Muscle of back (tissue), 11 donors: Measurements from ENCODE around the gene SPTLC3. TPM values are rescaled to one million over a fixed set of nuclear protein-coding genes. Genes with fewer than 3 reads are reported as not detected.
A peak's percentile ranks its signal among the peaks of the same experiment; 100 is the strongest.

Experiments used
- DNase-seq, 3 donors: peaks; one replicate each; pipeline versions ENCODE4 v3.0.0 to v3.0.0-alpha.2; 2013
- polyA plus RNA-seq, 10 donors: library from polyadenylated mRNA; unstranded; fragments of 120-200 nt; gene quantifications; one replicate each; pipeline ENCODE4 v1.2.1, GENCODE V29; 2013; ENCODE audit not compliant: insufficient read length in 10 of 10

SPTLC3 gene
- polyA plus RNA-seq, 10 donors = 2.3 to 4.8 (median 2.9) TPM

DNA sequence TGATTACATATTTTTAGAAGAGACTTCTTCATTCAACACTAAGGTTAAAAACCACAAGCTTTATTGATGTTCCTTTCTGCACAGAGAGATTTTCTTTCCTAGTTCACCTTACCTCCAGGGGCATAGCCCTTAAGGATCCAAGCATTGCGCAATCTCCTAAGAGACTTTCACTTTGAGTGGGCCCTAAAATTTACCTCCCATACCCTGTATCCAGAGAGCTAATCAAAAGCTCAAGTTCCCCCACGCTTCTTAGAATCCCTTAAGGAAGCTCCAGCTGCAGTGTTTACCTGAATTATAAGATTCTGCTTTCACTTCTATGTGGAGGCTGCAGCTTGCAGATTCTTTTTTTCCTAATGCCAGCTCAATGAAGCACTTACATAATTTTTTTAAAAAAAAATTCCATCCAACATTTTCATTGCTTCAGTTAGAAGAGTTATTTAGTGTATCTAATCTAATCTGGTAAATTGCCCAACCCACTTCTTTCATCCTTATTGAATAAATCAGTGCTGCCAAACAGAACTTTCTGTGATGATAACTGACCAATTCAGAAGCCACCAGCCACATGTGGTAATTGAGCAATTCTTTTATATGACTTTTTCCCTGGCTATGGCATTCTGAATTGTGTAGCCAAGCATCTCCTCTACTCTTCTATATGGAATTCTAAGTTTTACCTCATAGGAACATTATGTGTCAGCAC, 24.6 kb upstream of the SPTLC3 start:
- DNase-seq = no peak

GRCh38 chr20:12984863-12985262, 23.9 kb upstream of the SPTLC3 start:
- no peak for DNase-seq

DNA sequence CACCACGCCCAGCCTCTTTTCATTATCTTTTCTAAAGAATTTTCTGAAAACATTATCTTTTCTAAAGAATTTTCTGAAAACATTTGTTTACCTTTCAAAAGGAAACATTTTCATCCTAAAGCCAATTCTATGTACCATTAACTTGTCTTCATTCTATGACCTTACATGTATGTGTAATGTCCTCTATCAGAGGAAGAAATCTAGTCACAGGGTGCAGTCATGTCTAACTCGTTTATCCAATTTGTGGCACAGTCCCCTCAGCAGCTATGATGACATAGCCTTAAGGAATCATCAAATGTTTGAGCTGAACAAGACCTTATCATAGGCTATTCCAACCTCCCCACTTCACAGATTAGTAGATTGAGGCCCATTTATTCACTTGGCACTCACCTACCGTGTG, 21.5 kb upstream of the SPTLC3 start:
- DNase-seq = no peak

- DNase-seq = no peak
Measured at GRCh38 chr20:12989586-12990115, 19.1 kb upstream of the SPTLC3 start.

DNA sequence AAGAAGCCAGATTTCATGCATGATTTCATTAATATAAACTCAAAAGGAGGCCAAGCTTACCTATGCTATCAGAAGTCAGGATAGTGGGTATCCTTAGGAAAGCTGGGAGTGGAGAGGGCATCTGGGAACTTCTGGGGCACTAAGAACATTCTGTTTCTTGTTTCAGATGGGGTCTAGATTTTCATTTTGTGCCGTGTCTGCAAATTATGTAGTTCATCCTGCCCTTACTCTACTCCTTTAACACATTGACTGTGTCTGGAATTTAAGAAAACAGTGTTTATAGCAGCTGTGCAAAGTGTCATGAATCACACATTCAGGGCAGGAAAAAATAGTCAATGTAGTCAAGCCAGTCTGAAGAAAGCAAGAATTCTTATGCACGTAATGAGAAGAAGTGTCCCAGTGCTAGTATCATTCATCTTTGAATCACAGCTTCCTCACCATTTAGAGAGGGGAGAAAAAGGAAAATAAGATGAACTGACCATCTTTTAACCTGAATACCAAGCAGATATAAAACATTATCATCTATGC, 11.6 kb upstream of the SPTLC3 start:
- DNase-seq = no peak

- DNase-seq = no peak
Measured at GRCh38 chr20:12998046-12998445, 10.7 kb upstream of the SPTLC3 start.

DNA sequence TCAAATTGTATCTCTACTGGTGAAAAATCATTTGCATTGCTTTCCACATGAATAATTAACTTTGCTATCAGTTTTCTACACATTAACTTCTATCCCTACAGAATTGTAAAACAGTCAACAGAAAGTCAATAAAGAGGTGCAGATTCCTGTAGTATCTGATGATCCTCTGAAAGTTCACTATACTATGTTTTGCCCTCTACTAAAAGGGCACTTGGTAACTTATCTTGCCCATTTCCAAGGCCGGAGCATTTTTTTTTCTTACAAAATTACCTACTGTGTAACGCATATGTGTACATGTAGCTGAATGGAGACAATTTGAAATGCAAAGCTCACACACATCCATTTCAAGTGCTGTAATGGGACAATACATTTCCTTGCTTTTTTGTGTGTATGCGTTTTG, 9.6 kb upstream of the SPTLC3 start:
- DNase-seq = no peak

DNA sequence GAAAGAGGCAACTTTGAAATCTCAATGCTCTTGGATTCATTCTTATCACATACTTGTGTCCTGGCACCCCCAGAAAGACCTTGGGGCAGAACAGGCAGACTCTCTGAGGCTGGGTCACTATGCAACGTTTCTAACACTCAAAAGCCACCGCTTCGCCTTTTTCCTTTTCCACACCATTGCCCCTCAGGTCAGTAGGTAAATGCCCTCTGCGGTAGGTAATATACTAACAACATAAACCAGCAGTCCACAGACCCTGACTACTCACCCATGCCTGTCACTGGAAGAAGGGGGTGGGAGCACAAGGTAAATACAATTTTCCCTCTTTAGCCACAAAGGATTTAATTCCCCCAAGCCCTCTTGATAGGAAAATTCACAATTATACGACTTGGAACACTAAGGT, 6.5 kb upstream of the SPTLC3 start:
- no peak for DNase-seq

- peak in 1 of 3 donors; percentile 45 for DNase-seq
Measured at GRCh38 chr20:13006825-13007224, 1.9 kb upstream of the SPTLC3 start.

- no peak for DNase-seq
Measured at GRCh38 chr20:13007596-13007995, 1.2 kb upstream of the SPTLC3 start.

DNA sequence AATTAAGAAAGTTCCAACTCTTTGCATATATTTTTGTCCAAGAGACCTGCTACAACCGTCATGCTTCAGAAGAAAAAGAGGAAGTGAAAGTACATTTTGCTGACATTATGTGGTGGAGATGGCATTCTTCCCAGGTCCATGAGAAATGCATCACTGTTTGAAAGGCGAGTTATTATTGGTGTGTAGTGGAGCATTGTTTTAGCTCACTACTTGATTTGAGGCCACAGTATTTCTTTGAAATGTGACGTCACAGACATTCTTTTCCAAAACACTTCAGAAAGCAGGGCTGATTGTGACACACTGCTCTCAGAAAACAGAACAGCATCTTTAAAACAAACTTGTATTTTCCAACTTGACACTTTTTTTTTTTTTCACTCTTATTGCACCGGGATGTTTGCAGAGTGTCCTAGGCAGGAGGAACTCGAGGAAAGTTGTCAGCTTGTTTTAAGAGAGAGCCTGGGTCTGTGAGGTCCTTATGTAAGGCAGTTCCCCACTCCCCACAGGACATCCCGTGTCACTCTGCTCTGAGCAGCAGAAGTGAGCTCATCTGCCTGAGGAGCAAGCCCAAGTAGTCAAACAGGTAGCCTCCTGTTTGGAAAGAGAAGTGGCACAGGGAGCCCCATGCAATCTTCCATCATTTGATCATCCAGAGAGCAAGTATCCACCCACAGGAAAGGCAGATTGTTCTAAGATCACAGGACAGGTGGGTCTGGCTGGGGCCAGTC, 1.1 kb downstream of the SPTLC3 start:
- peak; percentile 88 to 93 (median 90) for DNase-seq

DNA sequence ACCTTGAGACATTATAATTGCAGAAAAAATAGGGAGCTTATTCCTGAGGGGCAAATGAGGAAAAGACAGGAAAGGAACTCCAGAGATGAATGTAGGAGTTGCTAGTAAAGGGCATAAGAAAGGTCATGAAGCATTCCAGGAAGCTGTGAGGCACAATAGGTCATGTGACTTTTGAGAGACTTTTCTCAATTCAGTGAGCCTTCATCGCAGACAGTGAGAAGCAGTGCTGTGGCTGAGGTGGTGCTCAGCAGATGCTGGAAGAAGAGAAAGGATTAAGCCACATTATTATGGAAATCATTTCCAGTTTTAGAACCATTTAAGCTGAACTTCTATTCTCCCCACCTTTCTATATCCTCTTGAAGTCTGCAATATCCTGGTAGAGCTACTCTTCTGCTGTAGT, 4.1 kb downstream of the SPTLC3 start:
- no peak for DNase-seq

- no peak for DNase-seq
Measured at GRCh38 chr20:13013411-13013810, 4.6 kb downstream of the SPTLC3 start.

DNA sequence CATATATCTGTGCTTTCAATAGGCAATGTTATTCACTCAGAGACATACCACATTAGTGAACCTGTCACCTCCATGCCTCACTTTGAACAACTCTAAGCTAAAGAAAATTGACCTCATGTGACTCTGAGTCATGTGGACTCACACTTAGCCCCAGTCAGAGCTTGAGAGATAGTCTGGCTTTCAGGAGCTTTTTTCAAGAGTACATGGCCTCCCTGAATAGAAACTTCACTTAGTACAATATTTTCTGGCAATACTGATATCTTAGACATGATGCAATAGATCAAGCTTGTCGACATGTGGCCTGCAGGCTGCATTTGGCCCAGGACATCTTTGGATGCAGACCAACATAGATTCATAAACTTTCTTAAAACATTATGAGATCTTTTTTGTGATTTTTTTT, 8.5 kb downstream of the SPTLC3 start:
- no peak for DNase-seq

DNA sequence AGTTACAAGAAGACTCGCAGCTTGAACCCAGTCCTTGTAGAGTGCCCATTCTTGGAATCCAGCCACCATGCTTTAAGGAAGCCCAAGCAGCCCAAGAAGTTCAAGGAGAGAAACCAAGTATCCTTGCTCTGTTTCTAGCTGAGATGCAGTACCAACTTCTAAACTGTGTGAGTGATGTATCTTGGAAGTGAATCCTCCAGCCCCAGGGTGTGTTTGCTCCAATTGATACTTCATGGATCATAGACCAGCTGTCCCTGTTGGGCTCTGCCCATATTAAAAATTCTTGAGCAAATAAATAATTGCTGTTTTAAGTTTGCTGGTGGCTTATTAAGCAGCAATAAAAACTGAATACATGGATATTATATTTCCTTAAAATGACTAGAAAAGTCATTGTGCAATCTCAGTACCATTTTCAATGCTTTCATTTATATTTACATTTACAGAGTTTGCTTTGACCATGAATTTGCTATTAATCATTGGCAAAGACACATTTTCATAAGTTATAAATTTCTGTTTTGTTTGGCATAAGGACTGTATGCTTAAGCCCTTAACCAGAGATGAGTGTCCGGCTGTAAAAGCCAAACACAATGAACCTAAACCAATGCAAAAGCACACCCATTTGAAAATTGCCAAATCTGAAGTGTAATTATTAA, 9.2 kb downstream of the SPTLC3 start:
- no peak for DNase-seq

GRCh38 chr20:13021205-13021970, 12.6 kb downstream of the SPTLC3 start:
- no peak for DNase-seq

DNA sequence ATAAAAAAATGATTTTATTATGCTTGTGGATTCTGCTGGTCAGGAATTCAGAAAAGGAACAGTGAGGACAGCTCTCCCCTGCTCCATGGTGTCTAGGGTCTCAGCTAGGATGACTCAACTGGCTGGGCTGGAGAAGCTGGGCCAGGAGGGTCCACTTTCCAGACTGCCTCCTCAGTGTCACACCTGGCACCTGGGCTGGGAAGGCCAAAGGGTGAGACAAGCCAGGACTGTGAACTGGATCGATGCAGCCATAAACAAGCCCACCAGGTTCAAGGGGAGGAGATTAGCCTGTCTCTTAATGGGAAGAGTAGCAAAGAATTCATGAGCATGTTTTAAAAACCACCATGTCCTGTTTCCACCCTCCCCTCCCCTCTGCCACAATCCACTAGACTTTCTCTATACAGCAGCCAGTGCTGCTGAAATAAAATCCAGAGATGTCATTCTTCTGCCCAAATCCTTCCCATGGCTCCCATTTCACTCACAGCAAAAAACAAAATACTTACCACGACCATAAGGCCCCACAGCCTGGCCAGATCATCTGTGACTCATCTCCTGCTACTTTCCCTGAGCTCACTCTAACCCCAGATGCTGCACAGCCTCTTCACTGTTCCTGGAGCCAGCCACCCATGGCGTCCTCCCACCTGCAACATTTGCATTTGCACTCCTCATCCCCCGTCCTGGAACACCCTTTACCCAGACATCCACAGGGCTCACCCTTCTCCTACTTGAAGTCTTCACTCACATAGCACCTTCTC, 13.8 kb downstream of the SPTLC3 start:
- peak in 2 of 3 donors; percentile 19 to 33 for DNase-seq

DNA sequence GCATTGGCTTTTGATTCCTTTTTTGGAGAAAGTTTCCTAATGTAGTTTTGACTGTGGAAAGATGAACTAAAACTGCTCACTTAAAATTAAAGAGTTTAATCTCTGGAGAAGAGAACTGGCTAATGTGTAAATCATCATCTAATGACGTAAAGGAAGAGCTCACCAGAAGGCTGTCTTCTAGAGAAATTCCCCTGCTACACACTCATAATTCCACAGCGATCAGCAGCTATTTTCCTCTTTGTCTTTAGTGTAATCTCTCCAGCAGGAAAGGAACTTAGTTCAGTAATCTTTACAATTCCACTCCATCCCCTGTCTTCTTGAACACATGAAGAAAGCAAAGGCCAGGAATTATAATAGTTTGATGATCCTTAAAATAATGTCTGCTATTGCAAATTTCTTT, 15.8 kb downstream of the SPTLC3 start:
- DNase-seq = no peak

DNA sequence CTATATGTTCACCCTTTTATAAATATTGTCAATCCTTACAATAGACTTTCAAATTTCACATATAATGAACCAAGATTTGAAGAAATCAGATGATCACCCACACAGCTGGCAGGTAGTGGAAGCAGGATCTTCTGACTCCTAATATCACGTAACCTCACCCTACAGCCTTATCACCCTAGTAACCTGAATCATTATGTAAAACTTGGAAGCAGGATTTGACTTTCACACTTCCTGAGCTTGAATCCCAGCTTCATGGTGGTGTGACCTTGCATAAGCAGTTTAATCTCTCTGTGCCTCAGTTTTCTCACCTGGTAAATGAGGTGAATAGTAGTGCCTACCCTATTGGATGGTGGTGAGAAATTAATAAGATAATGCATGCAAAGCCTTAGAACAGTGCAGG, 16.4 kb downstream of the SPTLC3 start:
- DNase-seq = no peak

DNA sequence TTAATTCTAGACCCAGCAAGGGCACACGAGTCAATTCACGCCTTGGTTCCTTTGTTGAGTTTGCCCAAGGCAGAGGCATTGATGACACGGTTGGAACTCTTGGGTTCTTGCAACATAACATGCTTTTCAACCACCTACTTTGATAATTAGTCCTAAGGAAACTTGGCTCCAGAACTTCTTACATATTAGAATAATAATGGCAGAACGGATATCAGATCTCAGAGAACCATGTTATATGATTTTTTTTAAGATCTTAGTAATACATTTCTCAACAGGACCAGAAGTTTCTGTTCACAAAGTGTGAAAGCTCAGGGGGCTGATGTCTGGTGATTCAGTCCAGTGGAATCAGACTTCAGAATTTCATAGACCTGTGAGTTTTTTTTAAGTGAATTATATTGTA, 19.2 kb downstream of the SPTLC3 start:
- DNase-seq = no peak

GRCh38 chr20:13028673-13029072, 19.9 kb downstream of the SPTLC3 start:
- DNase-seq = no peak
